GM12892 (cell line): ENCODE results near the gene BABAM2.

Experiments
- POLR2A ChIP-seq: IDR thresholded peaks from 2 replicates; pipeline ENCODE4 v1.6.1; 2011; ENCODE audit warnings: low read depth, low read length, control low read depth
- POLR2AphosphoS5 ChIP-seq: IDR thresholded peaks from 2 replicates; pipeline ENCODE4 v1.6.1; 2011; ENCODE audit warnings: low read depth, low read length, control low read depth

DNA sequence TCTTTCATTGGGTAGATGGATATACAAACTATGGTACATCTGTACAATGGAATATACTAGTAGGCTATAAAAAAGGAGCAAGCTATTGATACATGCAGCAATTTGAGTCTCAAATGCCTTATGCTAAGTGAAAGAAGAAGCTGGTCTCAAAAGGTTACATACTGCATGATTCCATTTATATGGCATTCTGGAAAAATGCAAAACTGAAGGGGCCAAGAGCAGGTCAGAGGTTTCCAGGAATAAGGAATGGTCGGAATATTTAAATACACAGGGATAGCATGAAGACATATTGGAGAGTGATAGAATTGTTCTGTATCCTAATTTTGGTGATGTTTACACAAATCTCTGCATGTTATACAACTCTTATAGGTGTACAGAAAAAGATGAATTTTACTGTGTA is 85.8 kb downstream of the BABAM2 start:
- no peak for TF ChIP-seq POLR2A
- TF ChIP-seq POLR2AphosphoS5: no peak
